Measurements from ENCODE around the gene PTEN.
"Not testable (repeated sequence)": the region's sequence is repeated elsewhere in the genome, so short reads cannot be mapped to it uniquely, and the experiment has no call there.

DNA sequence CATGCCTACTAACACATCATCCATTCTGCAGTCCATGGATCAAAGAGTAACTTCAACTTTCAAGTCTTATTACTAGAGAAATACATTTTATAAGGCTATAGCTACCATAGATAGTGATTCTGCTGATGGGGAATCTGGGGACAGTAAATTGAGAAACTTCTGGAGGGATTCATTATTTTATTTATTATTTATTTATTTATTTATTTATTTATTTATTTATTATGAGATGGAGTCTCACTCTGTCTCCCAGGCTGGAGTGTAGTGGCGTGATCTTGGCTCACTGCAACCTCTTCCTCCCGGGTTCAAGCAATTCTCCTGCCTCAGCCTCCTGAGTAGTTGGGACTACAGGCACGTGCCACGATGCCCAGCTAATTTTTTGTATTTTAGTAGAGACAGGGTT, 34.4 kb upstream of the PTEN start:
- TF ChIP-seq POLR2AphosphoS5, POLR2A (IDR thresholded peaks at IDR 0.05; ENCODE audit: low read depth, low read length): not testable (repeated sequence)
